B cell (primary cell): ENCODE measurements around the gene OR52A1. TPM values are rescaled to one million over a fixed set of nuclear protein-coding genes. Genes with fewer than 3 reads are reported as not detected.
"Not testable (repeated sequence)": the region's sequence is repeated elsewhere in the genome, so short reads cannot be mapped to it uniquely, and the experiment has no call there.

ENCODE experiments used
- ATAC-seq: fragments of 200-7000 bp; cut with Tn5 transposase; one replicate; pipeline ENCODE4 v1.10.0; 2021; ENCODE audit warnings: low read depth, mild to moderate bottlenecking, moderate number of reproducible peaks, moderate library complexity
- CTCF ChIA-PET: fragments of 350-600 bp; sonication (Branson Sonifier 250); formaldehyde crosslinking; loops from one replicate; lab custom pipeline; 2021; ENCODE audit warnings: antibody characterized with exemption, inconsistent platforms; lab: Charles Lee
- POLR2A ChIA-PET: fragments of 350-600 bp; sonication (Branson Sonifier 250); formaldehyde crosslinking; loops from one replicate; lab custom pipeline; 2021; ENCODE audit warnings: antibody characterized with exemption; lab: Charles Lee
- DNase-seq: peaks from one replicate; pipeline ENCODE4 v3.0.0; 2013
- H2AFZ ChIP-seq: 2 replicates; pipeline ENCODE4 v1.6.1; 2012; ENCODE audit warnings: mild to moderate bottlenecking, low read depth, low read length; ENCODE audit not compliant: insufficient read depth, poor library complexity, severe bottlenecking
- H3K27ac ChIP-seq, 2 donors: 1 replicate in 1 of 2; 2 replicates in 1 of 2; pipeline ENCODE4 v1.5.1; 2012 to 2013; ENCODE audit warnings: low read length in 2 of 2, mild to moderate bottlenecking in 2 of 2, moderate library complexity in 1 of 2
- H3K27me3 ChIP-seq, 4 experiments: fragments of 200-600 bp in 1 of 4; sonication (generic) in 1 of 4; replicated peaks in 1 of 4; 1 replicate in 2 of 4; 2 replicates in 2 of 4; pipeline versions ENCODE4 v1.6.1 to v1.7.0; 2013 to 2016; ENCODE audit warnings: low read length in 3 of 4, mild to moderate bottlenecking in 2 of 4, mixed read lengths in 1 of 4, moderate library complexity in 1 of 4; ENCODE audit not compliant: insufficient read depth in 4 of 4, control insufficient read depth in 3 of 4; ENCODE audit errors: control extremely low read depth in 1 of 4
- H3K36me3 ChIP-seq, 2 experiments: replicated peaks in 1 of 2; 1 replicate in 1 of 2; 2 replicates in 1 of 2; pipeline versions ENCODE4 v1.6.1 to v1.7.1; 2013; ENCODE audit warnings: low read length in 1 of 2; ENCODE audit not compliant: insufficient read depth in 2 of 2, control insufficient read depth in 1 of 2; ENCODE audit errors: control extremely low read depth in 1 of 2, extremely low read depth in 1 of 2
- H3K4me1 ChIP-seq, 2 donors: fragments of 200-600 bp in 1 of 2; sonication (generic) in 1 of 2; 1 replicate in 1 of 2; 2 replicates in 1 of 2; pipeline versions ENCODE4 v1.5.1 to v1.6.1; 2013 to 2017; ENCODE audit warnings: low read length in 2 of 2; ENCODE audit not compliant: control insufficient read depth in 2 of 2, insufficient read depth in 2 of 2
- H3K4me2 ChIP-seq: replicated peaks from 2 replicates; pipeline ENCODE3; 2012; ENCODE audit warnings: mild to moderate bottlenecking, low read depth, low read length; ENCODE audit not compliant: poor library complexity, severe bottlenecking
- H3K4me3 ChIP-seq, 5 experiments: fragments of 200-600 bp in 1 of 5; sonication (generic) in 1 of 5; 1 replicate in 3 of 5; 2 replicates in 2 of 5; pipeline versions ENCODE4 v1.5.1 to v1.7.0; 2011 to 2016; ENCODE audit warnings: low read length in 4 of 5, mild to moderate bottlenecking in 4 of 5, low read depth in 2 of 5, control low read depth in 1 of 5, moderate library complexity in 1 of 5; ENCODE audit not compliant: insufficient read depth in 1 of 5; ENCODE audit errors: control extremely low read depth in 1 of 5, extremely low read depth in 1 of 5
- H3K79me2 ChIP-seq: fragments of 200-600 bp; sonication (generic); one replicate; pipeline ENCODE4 v1.6.0; 2016; ENCODE audit warnings: low read length; ENCODE audit not compliant: control insufficient read depth, insufficient read depth
- H3K9ac ChIP-seq: fragments of 200-600 bp; sonication (generic); 2 replicates; pipeline ENCODE4 v1.6.1; 2017; ENCODE audit warnings: mild to moderate bottlenecking, low read length, moderate library complexity
- H3K9me3 ChIP-seq, 3 donors: one replicate each; pipeline versions ENCODE4 v1.6.1 to v1.7.1; 2013; ENCODE audit warnings: low read length in 2 of 3; ENCODE audit not compliant: control insufficient read depth in 2 of 3, insufficient read depth in 1 of 3; ENCODE audit errors: control extremely low read depth in 1 of 3
- H4K20me1 ChIP-seq: 2 replicates; pipeline ENCODE4 v1.6.0; 2012; ENCODE audit warnings: mild to moderate bottlenecking, low read length; ENCODE audit not compliant: insufficient read depth, control insufficient read depth, poor library complexity, severe bottlenecking
- H3K27ac Mint-ChIP-seq: one replicate; pipeline ENCODE4 v1.8.0; 2021; ENCODE audit warnings: mixed read lengths
- H3K27me3 Mint-ChIP-seq: one replicate; pipeline ENCODE4 v1.8.0; 2021; ENCODE audit warnings: mixed read lengths
- H3K4me1 Mint-ChIP-seq: one replicate; pipeline ENCODE4 v1.8.0; 2021; ENCODE audit warnings: mixed read lengths
- H3K4me3 Mint-ChIP-seq: one replicate; pipeline ENCODE4 v1.8.0; 2021; ENCODE audit warnings: mixed read lengths
- H3K9me3 Mint-ChIP-seq: one replicate; pipeline ENCODE4 v1.8.0; 2022; ENCODE audit warnings: mixed read lengths; ENCODE audit not compliant: insufficient read depth
- EZH2 ChIP-seq: IDR thresholded peaks from 2 replicates; pipeline ENCODE4 v1.6.1; 2012; ENCODE audit warnings: borderline replicate concordance, low read depth, mild to moderate bottlenecking, moderate library complexity, low read length; ENCODE audit not compliant: insufficient read depth, poor library complexity, severe bottlenecking
- WGBS: methylation state at CpG from one replicate; pipeline ENCODE4 v1.1.5; 2013; ENCODE audit warnings: missing lambda C conversion rate; ENCODE audit not compliant: insufficient coverage; 5-methylcytosine and 5-hydroxymethylcytosine counted together
- intact Hi-C: fragments of 100-400 bp; cut with micrococcal nuclease; formaldehyde crosslinking; loops from one replicate; pipeline ENCODE4 v1.10.0; 2022
- polyA plus RNA-seq: library from polyadenylated mRNA; depleted of rRNA; stranded (reverse); fragments of >200 nt; gene quantifications from 2 replicates; pipeline ENCODE4 v1.2.3, GENCODE V29; 2012
- total RNA-seq, 2 donors: library from RNA; stranded (reverse); fragments of 120-200 nt in 1 of 2; gene quantifications; 1 replicate in 1 of 2; 2 replicates in 1 of 2; pipeline versions ENCODE4 v1.2.3 to v1.2.4, GENCODE V29; 2013 to 2022
- TF ChIP-seq, protein P1 (sequence below): fragments of 200-600 bp; IDR thresholded peaks from one replicate; pipeline ENCODE4 v1.8.0; 2022; ENCODE audit warnings: antibody characterized with exemption, mild to moderate bottlenecking

Gene OR52A1
- total and polyA plus RNA-seq, 2 donors (not counting 1 experiment from before 2014, with no cell fraction given): not detected

DNA sequence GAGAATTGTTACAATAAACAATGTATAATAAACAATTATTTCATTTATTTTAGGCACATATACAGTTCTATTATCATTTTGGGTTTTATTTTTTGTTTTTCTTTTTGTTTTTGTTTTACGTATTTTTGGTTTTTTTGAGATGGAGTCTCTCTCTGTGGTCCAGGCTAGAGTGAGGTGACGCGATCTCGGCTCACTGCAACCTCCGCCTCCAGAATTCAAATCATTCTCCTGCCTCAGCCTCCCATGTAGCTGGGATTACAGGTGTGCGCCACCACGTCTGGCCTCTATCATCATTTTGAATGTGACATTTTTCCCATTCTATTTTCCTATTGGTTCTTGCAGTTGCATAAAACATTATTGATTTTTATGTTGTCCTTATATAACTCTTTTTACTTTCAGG is 20.4 kb upstream of the OR52A1 start:
- Histone ChIP-seq H3K9ac (no peak overlapping the region), H3K27ac (no peak overlapping the region), H3K9me3 (peaks cover 0 to 3% (median 0%) of the 10 kb centered on the region in 3 donors), H3K4me2 (no peak overlapping the region), H3K4me3 (no peak overlapping the region), H4K20me1 (no peaks in the 10 kb centered on the region), H3K79me2 (no peaks in the 10 kb centered on the region), H2AFZ (no peak overlapping the region), H3K36me3 (no peaks in the 10 kb centered on the region), H3K4me1 (no peaks in the 10 kb centered on the region), H3K27me3 (no peaks in the 10 kb centered on the region)
- WGBS: 96% methylated on average over 4 of the region's 7 CpGs
- ATAC-seq: no peak
- no peak for DNase-seq
- H3K4me1 Mint-ChIP-seq: no peaks in the 10 kb centered on the region
- ChIA-PET CTCF (no interaction called here), POLR2A (no interaction called here)
- no peaks in the 10 kb centered on the region for H3K9me3 Mint-ChIP-seq
- TF ChIP-seq EZH2: no peak
- TF ChIP-seq, protein P1, sequence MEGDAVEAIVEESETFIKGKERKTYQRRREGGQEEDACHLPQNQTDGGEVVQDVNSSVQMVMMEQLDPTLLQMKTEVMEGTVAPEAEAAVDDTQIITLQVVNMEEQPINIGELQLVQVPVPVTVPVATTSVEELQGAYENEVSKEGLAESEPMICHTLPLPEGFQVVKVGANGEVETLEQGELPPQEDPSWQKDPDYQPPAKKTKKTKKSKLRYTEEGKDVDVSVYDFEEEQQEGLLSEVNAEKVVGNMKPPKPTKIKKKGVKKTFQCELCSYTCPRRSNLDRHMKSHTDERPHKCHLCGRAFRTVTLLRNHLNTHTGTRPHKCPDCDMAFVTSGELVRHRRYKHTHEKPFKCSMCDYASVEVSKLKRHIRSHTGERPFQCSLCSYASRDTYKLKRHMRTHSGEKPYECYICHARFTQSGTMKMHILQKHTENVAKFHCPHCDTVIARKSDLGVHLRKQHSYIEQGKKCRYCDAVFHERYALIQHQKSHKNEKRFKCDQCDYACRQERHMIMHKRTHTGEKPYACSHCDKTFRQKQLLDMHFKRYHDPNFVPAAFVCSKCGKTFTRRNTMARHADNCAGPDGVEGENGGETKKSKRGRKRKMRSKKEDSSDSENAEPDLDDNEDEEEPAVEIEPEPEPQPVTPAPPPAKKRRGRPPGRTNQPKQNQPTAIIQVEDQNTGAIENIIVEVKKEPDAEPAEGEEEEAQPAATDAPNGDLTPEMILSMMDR: no peak
- intact Hi-C loops: no loop called here
- H3K27me3 Mint-ChIP-seq: no peaks in the 10 kb centered on the region
- H3K4me3 Mint-ChIP-seq: no peak overlapping the region
- H3K27ac Mint-ChIP-seq: no peak overlapping the region

DNA sequence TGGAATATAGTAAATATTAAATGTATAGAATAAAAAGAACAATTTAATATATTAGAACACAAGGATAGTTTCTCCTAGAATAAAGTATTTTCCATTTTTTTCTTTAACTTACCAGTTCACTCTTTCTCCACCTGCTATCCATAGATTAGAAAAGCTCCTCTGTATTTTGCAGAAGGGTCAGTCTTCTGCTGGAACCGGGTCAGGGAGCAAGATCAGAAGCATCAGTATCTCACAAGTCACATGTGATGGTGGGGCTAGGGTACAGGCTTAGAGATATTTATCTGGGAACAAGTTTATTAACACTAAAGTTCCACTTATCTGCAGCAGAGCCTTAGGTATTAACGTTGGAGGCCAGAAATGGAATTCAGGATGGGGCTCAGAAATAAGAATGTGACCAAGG is 17.3 kb upstream of the OR52A1 start:
- Histone ChIP-seq H4K20me1 (no peaks in the 10 kb centered on the region), H3K27me3 (no peaks in the 10 kb centered on the region), H3K4me3 (no peak overlapping the region), H3K27ac (no peak overlapping the region), H3K4me1 (no peaks in the 10 kb centered on the region), H3K9me3 (no peaks in the 10 kb centered on the region), H2AFZ (no peak overlapping the region), H3K9ac (no peak overlapping the region), H3K4me2 (no peak overlapping the region), H3K36me3 (no peaks in the 10 kb centered on the region), H3K79me2 (no peaks in the 10 kb centered on the region)
- intact Hi-C loops: no loop called here
- Mint-ChIP-seq H3K27ac (no peak overlapping the region), H3K4me3 (no peak overlapping the region), H3K27me3 (no peaks in the 10 kb centered on the region), H3K9me3 (no peaks in the 10 kb centered on the region), H3K4me1 (no peaks in the 10 kb centered on the region)
- CTCF ChIA-PET: no interaction called here
- no CpG with 5 or more reads among the region's 2 CpGs for WGBS
- ATAC-seq: no peak
- no peak for DNase-seq
- TF ChIP-seq, protein P1: no peak
- TF ChIP-seq EZH2: no peak
- POLR2A ChIA-PET: no interaction called here

DNA sequence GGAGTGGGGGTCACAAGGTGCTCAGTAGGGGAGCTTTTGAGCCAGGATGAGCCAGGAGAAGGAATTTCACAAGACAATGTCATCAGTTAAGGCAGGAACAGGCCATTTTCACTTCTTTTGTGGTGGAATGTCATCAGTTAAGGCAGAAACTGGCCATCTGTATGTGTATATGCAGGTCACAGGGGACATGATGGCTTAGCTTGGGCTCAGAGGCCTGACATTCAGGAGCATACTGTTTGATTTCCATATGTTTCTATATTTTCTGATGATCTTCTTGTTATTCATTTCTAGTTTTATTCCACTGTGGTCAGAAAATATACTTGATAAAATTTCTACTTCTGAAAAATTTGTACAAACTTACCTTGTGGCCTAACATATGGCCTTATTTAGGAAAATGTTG is 11.3 kb upstream of the OR52A1 start:
- H3K27ac ChIP-seq, intact Hi-C loops, H4K20me1 ChIP-seq, CTCF ChIA-PET, H3K4me1 Mint-ChIP-seq, H3K4me3 Mint-ChIP-seq, H3K4me3 ChIP-seq, H3K4me1 ChIP-seq, H3K27me3 Mint-ChIP-seq, DNase-seq, H3K36me3 ChIP-seq, ATAC-seq, POLR2A ChIA-PET, H2AFZ ChIP-seq, H3K9ac ChIP-seq, H3K9me3 Mint-ChIP-seq, H3K27me3 ChIP-seq, H3K79me2 ChIP-seq, H3K27ac Mint-ChIP-seq, H3K4me2 ChIP-seq, H3K9me3 ChIP-seq: not testable (repeated sequence)
